ENCODE measurements around the gene CHRNB1.

The CHRNB1 gene

DNA sequence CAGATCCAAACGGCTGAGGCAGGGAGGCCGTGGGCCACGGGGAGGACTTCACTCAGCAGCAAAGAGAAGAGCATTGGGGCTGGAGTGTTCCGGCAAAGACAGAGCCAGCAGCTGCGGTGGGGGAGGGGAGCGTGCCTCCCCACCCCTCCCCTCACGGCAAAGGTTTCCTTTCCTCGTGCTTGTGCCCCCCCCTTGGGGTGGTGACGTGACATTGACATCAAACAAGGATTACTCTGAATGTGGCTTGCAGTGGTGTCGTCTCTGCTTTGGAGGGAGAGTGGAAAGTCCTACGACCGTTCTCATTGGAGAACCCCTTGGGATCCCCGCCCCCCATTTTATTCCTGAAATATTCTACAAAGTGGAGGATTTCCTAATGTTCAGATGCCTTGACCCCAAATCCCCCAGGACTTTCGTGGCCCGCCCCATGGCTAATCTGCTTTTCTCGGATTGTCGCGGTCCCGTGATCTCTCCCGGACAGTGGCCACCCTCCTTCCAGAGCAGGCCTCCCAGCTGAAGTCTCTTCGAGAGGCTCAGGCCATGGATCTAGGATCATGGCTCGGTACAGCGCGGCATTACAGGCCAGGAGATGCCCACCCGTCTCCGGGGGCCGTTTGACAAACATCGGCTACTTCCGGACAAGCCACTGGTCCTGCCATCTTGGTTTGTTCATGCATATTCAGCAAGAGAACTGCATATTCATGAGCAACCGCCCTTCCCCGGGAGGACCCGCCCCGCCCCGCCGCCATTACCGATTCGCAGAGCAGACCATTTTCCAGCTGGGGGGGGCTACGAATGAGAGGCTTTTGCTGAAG, 38.6 kb downstream of the CHRNB1 start:
- H3K4me3 ChIP-seq (ENCODE audit: insufficient read depth, low read depth, low read length, poor library complexity, severe bottlenecking) = peak overlapping the region; percentile 91
- peaks cover 5% of the 10 kb centered on the region for H3K36me3 ChIP-seq (ENCODE audit: control insufficient read depth, insufficient read depth, low read length)
- peaks cover 41% of the 10 kb centered on the region for H3K4me1 ChIP-seq (ENCODE audit: control insufficient read depth, insufficient read depth, low read length, poor library complexity, severe bottlenecking)
- H3K27ac ChIP-seq (ENCODE audit: insufficient read depth, low read length, poor library complexity, severe bottlenecking) = peak overlapping the region; percentile 99
- DNase-seq = peak; percentile 89 to 93 (median 90)
- no peaks in the 10 kb centered on the region for H3K9me3 ChIP-seq (ENCODE audit: control insufficient read depth, low read length)
- no peaks in the 10 kb centered on the region for H3K27me3 ChIP-seq (replicated peaks; ENCODE audit: control insufficient read depth, insufficient read depth, low read length, poor library complexity, severe bottlenecking)

DNA sequence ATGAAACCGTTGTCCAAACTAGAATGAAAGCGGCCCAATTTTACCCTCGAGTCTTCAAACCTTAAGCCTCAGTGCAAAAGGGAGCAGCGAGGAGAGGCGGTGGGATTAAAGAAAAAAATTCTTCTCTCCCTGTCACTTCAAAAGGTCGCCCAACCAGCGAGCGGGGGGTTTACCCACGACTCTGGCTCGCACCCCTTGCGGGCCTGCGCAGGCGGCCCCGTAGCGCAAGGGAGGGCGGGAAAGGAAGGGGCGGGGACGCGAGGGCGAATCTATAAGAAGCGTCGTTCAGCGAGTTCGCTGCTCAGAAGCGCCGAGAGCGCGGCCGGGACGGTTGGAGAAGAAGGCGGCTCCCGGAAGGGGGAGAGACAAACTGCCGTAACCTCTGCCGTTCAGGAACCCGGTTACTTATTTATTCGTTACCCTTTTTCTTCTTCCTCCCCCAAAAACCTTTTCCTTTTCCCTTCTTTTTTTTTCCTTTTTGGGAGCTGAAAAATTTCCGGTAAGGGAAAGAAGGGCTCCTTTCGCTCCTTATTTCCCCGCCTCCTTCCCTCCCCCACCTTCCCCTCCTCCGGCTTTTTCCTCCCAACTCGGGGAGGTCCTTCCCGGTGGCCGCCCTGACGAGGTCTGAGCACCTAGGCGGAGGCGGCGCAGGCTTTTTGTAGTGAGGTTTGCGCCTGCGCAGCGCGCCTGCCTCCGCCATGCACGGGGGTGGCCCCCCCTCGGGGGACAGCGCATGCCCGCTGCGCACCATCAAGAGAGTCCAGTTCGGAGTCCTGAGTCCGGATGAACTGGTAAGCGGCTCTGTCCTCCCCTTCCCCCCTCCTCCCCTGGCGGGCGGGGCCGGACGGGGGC, 39.4 kb downstream of the CHRNB1 start, which contains the start of gene POLR2A:
Gene POLR2A, plus strand, starts transcription at position 300 of the 852 bp plus-strand sequence.
- Histone ChIP-seq H3K9me3 (ENCODE audit: control insufficient read depth, low read length) (no peaks in the 10 kb centered on the region), H3K4me3 (ENCODE audit: insufficient read depth, low read depth, low read length, poor library complexity, severe bottlenecking) (peak within 1 kb of the TSS; percentile 91), H3K27ac (ENCODE audit: insufficient read depth, low read length, poor library complexity, severe bottlenecking) (peak within 1 kb of the TSS; percentile 99), H3K4me1 (ENCODE audit: control insufficient read depth, insufficient read depth, low read length, poor library complexity, severe bottlenecking) (peaks cover 44% of the 10 kb centered on the region), H3K36me3 (ENCODE audit: control insufficient read depth, insufficient read depth, low read length) (peaks cover 8% of the 10 kb centered on the region), H3K27me3 (replicated peaks; ENCODE audit: control insufficient read depth, insufficient read depth, low read length, poor library complexity, severe bottlenecking) (no peaks in the 10 kb centered on the region)
- peak; percentile 95 to 98 (median 96) for DNase-seq

GRCh38 chr17:7484919-7485377, 40.1 kb downstream of the CHRNB1 start:
- DNase-seq = no peak
- Histone ChIP-seq H3K27me3 (replicated peaks; ENCODE audit: control insufficient read depth, insufficient read depth, low read length, poor library complexity, severe bottlenecking) (no peaks in the 10 kb centered on the region), H3K36me3 (ENCODE audit: control insufficient read depth, insufficient read depth, low read length) (peaks cover 14% of the 10 kb centered on the region), H3K27ac (ENCODE audit: insufficient read depth, low read length, poor library complexity, severe bottlenecking) (peak overlapping the region; percentile 99), H3K4me1 (ENCODE audit: control insufficient read depth, insufficient read depth, low read length, poor library complexity, severe bottlenecking) (peaks cover 40% of the 10 kb centered on the region), H3K9me3 (ENCODE audit: control insufficient read depth, low read length) (no peaks in the 10 kb centered on the region), H3K4me3 (ENCODE audit: insufficient read depth, low read depth, low read length, poor library complexity, severe bottlenecking) (peak overlapping the region; percentile 91)

DNA sequence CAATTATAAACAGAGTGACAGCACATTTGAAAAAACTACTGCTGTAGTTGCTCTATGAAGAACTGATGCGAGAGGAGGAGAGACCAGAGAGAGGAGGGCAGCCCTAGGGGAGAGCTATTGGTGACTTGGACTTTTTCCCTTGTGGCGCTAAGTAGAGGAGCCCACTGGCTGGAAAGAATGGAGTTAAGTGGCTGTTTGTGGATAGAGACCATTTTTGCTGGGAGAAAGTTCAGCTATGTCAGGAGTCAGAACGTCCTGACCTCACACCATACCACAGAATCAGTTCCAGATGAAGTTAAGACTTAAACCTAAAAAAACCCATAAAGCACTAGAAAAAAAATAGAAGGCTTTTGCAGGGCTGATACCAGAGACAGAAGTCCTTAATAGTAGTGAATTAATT, 41.3 kb downstream of the CHRNB1 start:
- Histone ChIP-seq H3K27me3 (replicated peaks; ENCODE audit: control insufficient read depth, insufficient read depth, low read length, poor library complexity, severe bottlenecking) (no peaks in the 10 kb centered on the region), H3K4me1 (ENCODE audit: control insufficient read depth, insufficient read depth, low read length, poor library complexity, severe bottlenecking) (peaks cover 34% of the 10 kb centered on the region), H3K27ac (ENCODE audit: insufficient read depth, low read length, poor library complexity, severe bottlenecking) (peak overlapping the region; percentile 33), H3K9me3 (ENCODE audit: control insufficient read depth, low read length) (no peaks in the 10 kb centered on the region), H3K36me3 (ENCODE audit: control insufficient read depth, insufficient read depth, low read length) (peaks cover 21% of the 10 kb centered on the region), H3K4me3 (ENCODE audit: insufficient read depth, low read depth, low read length, poor library complexity, severe bottlenecking) (peak overlapping the region; percentile 22)
- no peak for DNase-seq

- Histone ChIP-seq H3K4me1 (ENCODE audit: control insufficient read depth, insufficient read depth, low read length, poor library complexity, severe bottlenecking) (peaks cover 20% of the 10 kb centered on the region), H3K9me3 (ENCODE audit: control insufficient read depth, low read length) (no peaks in the 10 kb centered on the region), H3K27ac (ENCODE audit: insufficient read depth, low read length, poor library complexity, severe bottlenecking) (no peak overlapping the region), H3K27me3 (replicated peaks; ENCODE audit: control insufficient read depth, insufficient read depth, low read length, poor library complexity, severe bottlenecking) (no peaks in the 10 kb centered on the region), H3K36me3 (ENCODE audit: control insufficient read depth, insufficient read depth, low read length) (peaks cover 27% of the 10 kb centered on the region), H3K4me3 (ENCODE audit: insufficient read depth, low read depth, low read length, poor library complexity, severe bottlenecking) (no peak overlapping the region)
- no peak for DNase-seq
Observed at GRCh38 chr17:7490144-7490543, 45.3 kb downstream of the CHRNB1 start.

GRCh38 chr17:7491583-7491982, 46.7 kb downstream of the CHRNB1 start:
- no peak overlapping the region for H3K4me3 ChIP-seq (ENCODE audit: insufficient read depth, low read depth, low read length, poor library complexity, severe bottlenecking)
- no peaks in the 10 kb centered on the region for H3K9me3 ChIP-seq (ENCODE audit: control insufficient read depth, low read length)
- H3K27ac ChIP-seq (ENCODE audit: insufficient read depth, low read length, poor library complexity, severe bottlenecking) = no peak overlapping the region
- DNase-seq = no peak
- H3K4me1 ChIP-seq (ENCODE audit: control insufficient read depth, insufficient read depth, low read length, poor library complexity, severe bottlenecking) = peaks cover 10% of the 10 kb centered on the region
- no peaks in the 10 kb centered on the region for H3K27me3 ChIP-seq (replicated peaks; ENCODE audit: control insufficient read depth, insufficient read depth, low read length, poor library complexity, severe bottlenecking)
- H3K36me3 ChIP-seq (ENCODE audit: control insufficient read depth, insufficient read depth, low read length) = peaks cover 34% of the 10 kb centered on the region

- peaks cover under 1% of the 10 kb centered on the region for H3K4me1 ChIP-seq (ENCODE audit: control insufficient read depth, insufficient read depth, low read length, poor library complexity, severe bottlenecking)
- no peak overlapping the region for H3K27ac ChIP-seq (ENCODE audit: insufficient read depth, low read length, poor library complexity, severe bottlenecking)
- peaks cover 58% of the 10 kb centered on the region for H3K36me3 ChIP-seq (ENCODE audit: control insufficient read depth, insufficient read depth, low read length)
- no peaks in the 10 kb centered on the region for H3K9me3 ChIP-seq (ENCODE audit: control insufficient read depth, low read length)
- no peak for DNase-seq
- no peak overlapping the region for H3K4me3 ChIP-seq (ENCODE audit: insufficient read depth, low read depth, low read length, poor library complexity, severe bottlenecking)
- H3K27me3 ChIP-seq (replicated peaks; ENCODE audit: control insufficient read depth, insufficient read depth, low read length, poor library complexity, severe bottlenecking) = no peaks in the 10 kb centered on the region
Observed at GRCh38 chr17:7493941-7494340, 49.1 kb downstream of the CHRNB1 start.

GRCh38 chr17:7495906-7496434, 51.1 kb downstream of the CHRNB1 start:
- no peak for DNase-seq
- no peak overlapping the region for H3K27ac ChIP-seq (ENCODE audit: insufficient read depth, low read length, poor library complexity, severe bottlenecking)
- no peaks in the 10 kb centered on the region for H3K4me1 ChIP-seq (ENCODE audit: control insufficient read depth, insufficient read depth, low read length, poor library complexity, severe bottlenecking)
- no peaks in the 10 kb centered on the region for H3K9me3 ChIP-seq (ENCODE audit: control insufficient read depth, low read length)
- no peaks in the 10 kb centered on the region for H3K27me3 ChIP-seq (replicated peaks; ENCODE audit: control insufficient read depth, insufficient read depth, low read length, poor library complexity, severe bottlenecking)
- peaks cover 58% of the 10 kb centered on the region for H3K36me3 ChIP-seq (ENCODE audit: control insufficient read depth, insufficient read depth, low read length)
- no peak overlapping the region for H3K4me3 ChIP-seq (ENCODE audit: insufficient read depth, low read depth, low read length, poor library complexity, severe bottlenecking)

GRCh38 chr17:7496470-7497183, 51.8 kb downstream of the CHRNB1 start:
- Histone ChIP-seq H3K36me3 (ENCODE audit: control insufficient read depth, insufficient read depth, low read length) (peaks cover 64% of the 10 kb centered on the region), H3K27me3 (replicated peaks; ENCODE audit: control insufficient read depth, insufficient read depth, low read length, poor library complexity, severe bottlenecking) (no peaks in the 10 kb centered on the region), H3K4me1 (ENCODE audit: control insufficient read depth, insufficient read depth, low read length, poor library complexity, severe bottlenecking) (no peaks in the 10 kb centered on the region), H3K9me3 (ENCODE audit: control insufficient read depth, low read length) (no peaks in the 10 kb centered on the region), H3K27ac (ENCODE audit: insufficient read depth, low read length, poor library complexity, severe bottlenecking) (no peak overlapping the region), H3K4me3 (ENCODE audit: insufficient read depth, low read depth, low read length, poor library complexity, severe bottlenecking) (no peak overlapping the region)
- DNase-seq = no peak
